Trophoblast cell (in vitro differentiated cells and primary cell): ENCODE measurements around the gene OR51V1.
"Not testable (repeated sequence)": the region's sequence is repeated elsewhere in the genome, so short reads cannot be mapped to it uniquely, and the experiment has no call there.

ENCODE experiments used
- DNase-seq, 2 donors: peaks; one replicate each; pipeline ENCODE4 v3.0.0-alpha.2; 2016
- H2AFZ ChIP-seq: 2 replicates; pipeline ENCODE4 v1.6.1; 2013; ENCODE audit warnings: low read length, moderate library complexity, mild to moderate bottlenecking; ENCODE audit not compliant: insufficient read depth, poor library complexity
- H2AK5ac ChIP-seq: 2 replicates; pipeline ENCODE4 v1.6.1; 2013; ENCODE audit warnings: mild to moderate bottlenecking, low read length
- H2BK120ac ChIP-seq: 2 replicates; pipeline ENCODE4 v1.6.1; 2013; ENCODE audit warnings: low read length, mild to moderate bottlenecking, moderate library complexity; ENCODE audit not compliant: insufficient read depth, poor library complexity
- H2BK12ac ChIP-seq: 2 replicates; pipeline ENCODE4 v1.6.1; 2013; ENCODE audit warnings: mild to moderate bottlenecking, low read length, moderate library complexity
- H2BK5ac ChIP-seq: 2 replicates; pipeline ENCODE4 v1.6.1; 2013; ENCODE audit warnings: low read length, low read depth, moderate library complexity, mild to moderate bottlenecking; ENCODE audit not compliant: poor library complexity
- H3K14ac ChIP-seq: 2 replicates; pipeline ENCODE4 v1.6.1; 2013; ENCODE audit warnings: mild to moderate bottlenecking, low read length
- H3K18ac ChIP-seq: 2 replicates; pipeline ENCODE4 v1.6.1; 2013; ENCODE audit warnings: mild to moderate bottlenecking, low read length
- H3K23ac ChIP-seq: 2 replicates; pipeline ENCODE4 v1.6.1; 2013; ENCODE audit warnings: low read length
- H3K27ac ChIP-seq: 2 replicates; pipeline ENCODE4 v1.5.1; 2013; ENCODE audit warnings: low read depth, mild to moderate bottlenecking, inconsistent platforms, low read length, moderate library complexity
- H3K27me3 ChIP-seq: 2 replicates; pipeline ENCODE4 v1.6.1; 2013; ENCODE audit warnings: inconsistent platforms, mild to moderate bottlenecking, low read length, moderate library complexity; ENCODE audit not compliant: insufficient read depth
- H3K36me3 ChIP-seq, 2 experiments: 1 replicate in 1 of 2; 2 replicates in 1 of 2; pipeline ENCODE4 v1.6.1; 2013; ENCODE audit warnings: low read length in 2 of 2, mild to moderate bottlenecking in 2 of 2, moderate library complexity in 1 of 2; ENCODE audit not compliant: insufficient read depth in 2 of 2, control insufficient read depth in 1 of 2
- H3K4ac ChIP-seq: 2 replicates; pipeline ENCODE4 v1.6.1; 2013; ENCODE audit warnings: low read depth, mild to moderate bottlenecking, low read length, moderate library complexity
- H3K4me1 ChIP-seq, 2 experiments: 1 replicate in 1 of 2; 2 replicates in 1 of 2; pipeline ENCODE4 v1.6.1; 2013; ENCODE audit warnings: low read length in 2 of 2, mild to moderate bottlenecking in 2 of 2, moderate library complexity in 1 of 2; ENCODE audit not compliant: insufficient read depth in 2 of 2, control insufficient read depth in 1 of 2
- H3K4me2 ChIP-seq: 2 replicates; pipeline ENCODE4 v1.6.1; 2013; ENCODE audit warnings: inconsistent platforms, mild to moderate bottlenecking, low read length, moderate library complexity
- H3K4me3 ChIP-seq: 2 replicates; pipeline ENCODE4 v1.5.1; 2013; ENCODE audit warnings: mild to moderate bottlenecking, low read depth, low read length, inconsistent platforms
- H3K79me1 ChIP-seq: one replicate; pipeline ENCODE4 v1.6.1; 2013; ENCODE audit warnings: low read length
- H3K79me2 ChIP-seq: 2 replicates; pipeline ENCODE4 v1.6.1; 2013; ENCODE audit warnings: low read length, mild to moderate bottlenecking; ENCODE audit not compliant: control insufficient read depth, insufficient read depth, poor library complexity
- H3K9ac ChIP-seq: 2 replicates; pipeline ENCODE4 v1.6.1; 2013; ENCODE audit warnings: mild to moderate bottlenecking, low read length
- H3K9me3 ChIP-seq: 2 replicates; pipeline ENCODE4 v1.6.1; 2013; ENCODE audit warnings: low read depth, mild to moderate bottlenecking, control low read depth, inconsistent platforms, low read length; ENCODE audit not compliant: insufficient read depth
- H4K12ac ChIP-seq: 2 replicates; pipeline ENCODE4 v1.6.1; 2013; ENCODE audit warnings: low read depth, mild to moderate bottlenecking, low read length, moderate library complexity
- H4K8ac ChIP-seq: 2 replicates; pipeline ENCODE4 v1.6.1; 2013; ENCODE audit warnings: low read depth, mild to moderate bottlenecking, low read length, moderate library complexity
- H4K91ac ChIP-seq: one replicate; pipeline ENCODE4 v1.6.1; 2013; ENCODE audit warnings: low read depth, mild to moderate bottlenecking, low read length, moderate library complexity
- WGBS: extraction: QIAGEN DNeasy Blood & Tissue Kit; methylation state at CpG from one replicate; pipeline ENCODE4 v1.1.7; 2013; ENCODE audit warnings: missing lambda C conversion rate; ENCODE audit not compliant: insufficient read length, insufficient coverage; ENCODE audit errors: extremely low coverage; 5-methylcytosine and 5-hydroxymethylcytosine counted together

Gene OR51V1

DNA sequence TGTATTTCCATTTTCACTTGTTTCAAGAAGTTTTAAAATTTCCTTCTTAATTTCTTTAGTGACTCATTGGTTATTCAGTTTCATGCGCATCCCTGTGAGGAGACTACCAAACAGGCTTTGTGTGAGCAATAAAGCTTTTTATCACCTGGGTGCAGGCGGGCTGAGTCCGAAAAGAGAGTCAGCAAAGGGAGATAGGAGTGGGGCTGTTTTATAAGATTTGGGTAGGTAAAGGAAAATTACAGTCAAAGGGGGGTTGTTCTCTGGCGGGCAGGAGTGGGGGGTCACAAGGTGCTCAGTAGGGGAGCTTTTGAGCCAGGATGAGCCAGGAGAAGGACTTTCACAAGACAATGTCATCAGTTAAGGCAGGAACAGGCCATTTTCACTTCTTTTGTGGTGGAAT, 40.3 kb downstream of the OR51V1 start:
- H2BK12ac ChIP-seq, H4K12ac ChIP-seq, H3K27me3 ChIP-seq, H3K18ac ChIP-seq, H4K91ac ChIP-seq, H3K9me3 ChIP-seq, H3K14ac ChIP-seq, H2AFZ ChIP-seq, H3K4me2 ChIP-seq, H2BK5ac ChIP-seq, H3K27ac ChIP-seq, H2AK5ac ChIP-seq, H3K23ac ChIP-seq, DNase-seq, H3K4ac ChIP-seq, H3K4me1 ChIP-seq, H4K8ac ChIP-seq, H3K4me3 ChIP-seq, H3K9ac ChIP-seq, H3K79me2 ChIP-seq, H3K79me1 ChIP-seq, H2BK120ac ChIP-seq, H3K36me3 ChIP-seq: not testable (repeated sequence)
- WGBS: no CpG with 5 or more reads among the region's 4 CpGs

GRCh38 chr11:5159806-5160205, 40.7 kb downstream of the OR51V1 start:
- no peak overlapping the region for H3K27ac ChIP-seq
- H2BK5ac ChIP-seq: no peak overlapping the region
- H3K9ac ChIP-seq: no peak overlapping the region
- no peaks in the 10 kb centered on the region for H3K27me3 ChIP-seq
- no peak overlapping the region for H3K23ac ChIP-seq
- H4K8ac ChIP-seq: no peak overlapping the region
- no peak overlapping the region for H2AK5ac ChIP-seq
- H3K4me1 ChIP-seq: no peaks in the 10 kb centered on the region
- H3K4me2 ChIP-seq: no peak overlapping the region
- no peaks in the 10 kb centered on the region for H3K9me3 ChIP-seq
- no peak overlapping the region for H2AFZ ChIP-seq
- no peak overlapping the region for H3K4ac ChIP-seq
- no peaks in the 10 kb centered on the region for H3K79me2 ChIP-seq
- no peak overlapping the region for H4K12ac ChIP-seq
- no peak overlapping the region for H2BK12ac ChIP-seq
- no peak overlapping the region for H3K18ac ChIP-seq
- no peaks in the 10 kb centered on the region for H3K79me1 ChIP-seq
- H3K14ac ChIP-seq: no peak overlapping the region
- H3K36me3 ChIP-seq: no peaks in the 10 kb centered on the region
- no peak overlapping the region for H2BK120ac ChIP-seq
- no peak overlapping the region for H3K4me3 ChIP-seq
- DNase-seq: no peak
- H4K91ac ChIP-seq: no peak overlapping the region

DNA sequence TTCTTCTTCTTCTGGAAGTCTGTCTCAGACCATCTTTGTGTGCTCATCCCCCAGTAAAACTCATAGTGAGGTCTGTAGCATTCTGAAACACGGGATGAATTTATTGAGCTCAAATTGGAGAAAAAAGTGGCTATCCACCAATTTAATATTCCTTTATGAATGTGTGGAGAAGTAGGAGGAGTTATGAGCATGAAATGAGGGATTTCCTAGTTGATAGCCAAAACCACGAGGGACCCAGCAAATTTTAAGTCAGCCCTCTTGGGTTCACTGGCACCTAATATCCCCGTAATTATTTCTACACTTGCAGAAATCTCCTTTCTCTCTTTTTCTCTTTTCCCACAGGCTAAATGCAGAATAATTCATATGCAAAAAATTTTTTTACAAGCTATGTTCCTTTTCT, 45.8 kb downstream of the OR51V1 start, which contains the start of gene OR52A1:
TSS of gene OR52A1 (minus strand) at position 101 of the 400 bp plus-strand sequence. CDS start 2,388 bp downstream, outside the sequence.
- no peaks in the 10 kb centered on the region for H3K79me2 ChIP-seq
- H3K27me3 ChIP-seq: no peaks in the 10 kb centered on the region
- H2BK5ac ChIP-seq: no peak within 1 kb of the TSS
- no peak within 1 kb of the TSS for H4K91ac ChIP-seq
- no peak within 1 kb of the TSS for H3K27ac ChIP-seq
- H3K4me2 ChIP-seq: no peak within 1 kb of the TSS
- H2BK12ac ChIP-seq: no peak within 1 kb of the TSS
- H3K4ac ChIP-seq: no peak within 1 kb of the TSS
- H3K9me3 ChIP-seq: no peaks in the 10 kb centered on the region
- no peak within 1 kb of the TSS for H3K4me3 ChIP-seq
- H3K4me1 ChIP-seq: no peaks in the 10 kb centered on the region
- no peak within 1 kb of the TSS for H2AFZ ChIP-seq
- no peaks in the 10 kb centered on the region for H3K36me3 ChIP-seq
- H4K12ac ChIP-seq: no peak within 1 kb of the TSS
- no peak within 1 kb of the TSS for H4K8ac ChIP-seq
- no peak within 1 kb of the TSS for H3K18ac ChIP-seq
- no CpG with 5 or more reads among the region's 3 CpGs for WGBS
- H2BK120ac ChIP-seq: no peak within 1 kb of the TSS
- no peaks in the 10 kb centered on the region for H3K79me1 ChIP-seq
- H2AK5ac ChIP-seq: no peak within 1 kb of the TSS
- no peak within 1 kb of the TSS for H3K14ac ChIP-seq
- no peak within 1 kb of the TSS for H3K23ac ChIP-seq
- H3K9ac ChIP-seq: no peak within 1 kb of the TSS
- no peak for DNase-seq

DNA sequence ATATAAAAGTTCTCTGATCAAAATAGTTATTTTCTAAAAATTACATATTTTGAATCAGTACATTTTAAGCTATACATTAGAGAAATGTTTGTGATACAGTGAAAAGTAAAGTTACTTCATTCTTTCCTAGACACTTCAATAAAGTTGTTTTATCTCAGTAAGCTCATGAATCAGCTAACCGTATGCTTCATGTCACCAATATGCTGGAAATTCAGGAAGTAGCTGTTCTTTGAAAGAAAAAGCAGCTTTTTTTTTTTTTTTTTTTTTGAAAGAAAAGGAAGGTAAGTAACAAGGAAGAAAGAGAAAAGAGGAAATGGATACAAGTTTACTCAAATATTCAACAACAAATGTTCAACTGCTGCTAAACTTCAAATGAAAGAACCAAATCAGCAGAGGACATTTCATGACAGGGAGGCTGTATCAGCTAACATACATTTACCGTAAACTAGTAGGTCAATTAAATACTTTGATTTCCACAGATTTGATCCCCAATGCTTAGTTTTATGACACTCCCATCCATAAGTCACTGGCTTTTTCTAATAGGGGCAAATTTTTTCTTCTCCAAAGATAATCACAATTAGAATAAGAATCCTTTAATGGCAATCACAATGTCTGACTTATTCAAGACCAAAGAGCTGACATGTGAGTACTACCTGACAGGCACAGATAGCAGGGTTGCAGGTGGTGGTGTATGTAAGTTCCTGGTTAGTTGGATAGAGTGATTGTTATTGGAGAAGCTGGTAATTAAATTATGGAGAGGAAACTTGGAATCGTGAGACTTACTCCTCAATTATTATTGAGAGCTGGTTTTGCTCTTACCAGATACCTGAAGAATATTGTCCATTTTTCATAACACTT, 46.7 kb downstream of the OR51V1 start:
- no peak overlapping the region for H3K4me3 ChIP-seq
- no peak overlapping the region for H4K91ac ChIP-seq
- no peak overlapping the region for H2BK12ac ChIP-seq
- H3K27me3 ChIP-seq: no peaks in the 10 kb centered on the region
- H3K9me3 ChIP-seq: no peaks in the 10 kb centered on the region
- no peak overlapping the region for H3K27ac ChIP-seq
- WGBS: no CpG with 5 or more reads among the region's 3 CpGs
- no peak overlapping the region for H4K12ac ChIP-seq
- no peak overlapping the region for H4K8ac ChIP-seq
- H3K4me2 ChIP-seq: no peak overlapping the region
- no peaks in the 10 kb centered on the region for H3K36me3 ChIP-seq
- H3K4me1 ChIP-seq: no peaks in the 10 kb centered on the region
- no peak overlapping the region for H2AK5ac ChIP-seq
- H2BK5ac ChIP-seq: no peak overlapping the region
- H3K23ac ChIP-seq: no peak overlapping the region
- no peak overlapping the region for H3K18ac ChIP-seq
- H3K4ac ChIP-seq: no peak overlapping the region
- no peak overlapping the region for H2AFZ ChIP-seq
- H3K79me1 ChIP-seq: no peaks in the 10 kb centered on the region
- H3K79me2 ChIP-seq: no peaks in the 10 kb centered on the region
- no peak for DNase-seq
- no peak overlapping the region for H3K14ac ChIP-seq
- H3K9ac ChIP-seq: no peak overlapping the region
- no peak overlapping the region for H2BK120ac ChIP-seq
